ENCODE results near the gene LYRM9. TPM values are rescaled to one million over a fixed set of nuclear protein-coding genes. Genes with fewer than 3 reads are reported as not detected.
"Not testable (repeated sequence)": the region's sequence is repeated elsewhere in the genome, so short reads cannot be mapped to it uniquely, and the experiment has no call there.

The LYRM9 gene
- total RNA-seq, 5 donors from 2014 or later (not counting 1 experiment from before 2014, with no cell fraction given), result 11.7 to 19.2 (median 14.2) TPM

DNA sequence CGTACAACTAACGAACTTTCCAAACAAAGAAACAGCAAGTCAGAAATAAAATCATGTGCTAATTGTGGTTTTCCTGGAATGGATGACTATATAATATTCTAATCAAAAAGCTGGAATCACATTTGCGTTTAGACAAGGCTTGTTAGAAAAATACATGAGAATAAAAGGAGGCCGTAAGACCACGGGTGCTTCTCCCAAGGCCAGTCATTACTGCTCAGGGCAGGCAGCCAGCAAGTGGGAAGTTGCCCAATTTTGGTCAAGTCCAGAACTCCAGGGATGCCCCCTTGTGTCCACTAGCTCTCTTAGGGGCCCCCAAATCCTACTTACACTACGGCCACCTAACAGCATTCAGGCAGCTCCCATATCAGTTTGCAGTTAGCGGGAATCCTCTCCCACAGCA is 25.9 kb upstream of the LYRM9 start:
- Mint-ChIP-seq H3K36me3 (no peaks in the 10 kb centered on the region), H3K27ac (no peak overlapping the region), H3K27me3 (peaks cover 5 to 10% of the 10 kb centered on the region in 2 donors), H3K4me3 (no peak overlapping the region), H3K9me3 (no peaks in the 10 kb centered on the region), H3K4me1 (no peaks in the 10 kb centered on the region)
- Histone ChIP-seq H3K4me1 (ENCODE audit: control insufficient read depth in 1 of 2, extremely low read depth in 1 of 2, insufficient read depth in 2 of 2, low read length in 2 of 2) (no peaks in the 10 kb centered on the region), H3K9me3 (no peaks in the 10 kb centered on the region), H3K27ac (ENCODE audit: low read length) (no peak overlapping the region), H3K36me3 (ENCODE audit: control insufficient read depth in 2 of 2, extremely low read depth in 1 of 2, insufficient read depth in 1 of 2, low read length in 1 of 2) (no peaks in the 10 kb centered on the region), H3K4me3 (ENCODE audit: control insufficient read depth in 1 of 2, extremely low read depth in 1 of 2, low read length in 1 of 2) (no peak overlapping the region), H3K27me3 (replicated peaks in 1 of 2; ENCODE audit: control insufficient read depth in 2 of 2, extremely low read depth in 1 of 2, insufficient read depth in 2 of 2, low read length in 1 of 2) (peaks cover 0 to 13% of the 10 kb centered on the region in 2 experiments)
- no peak for ATAC-seq (replicated peaks in 1 of 4)
- no peak for DNase-seq
- CTCF ChIA-PET, result no interaction called here
- POLR2A ChIA-PET, result no interaction called here
- 100% methylated on average over 2 of the region's 7 CpGs for WGBS (ENCODE audit: insufficient coverage)

DNA sequence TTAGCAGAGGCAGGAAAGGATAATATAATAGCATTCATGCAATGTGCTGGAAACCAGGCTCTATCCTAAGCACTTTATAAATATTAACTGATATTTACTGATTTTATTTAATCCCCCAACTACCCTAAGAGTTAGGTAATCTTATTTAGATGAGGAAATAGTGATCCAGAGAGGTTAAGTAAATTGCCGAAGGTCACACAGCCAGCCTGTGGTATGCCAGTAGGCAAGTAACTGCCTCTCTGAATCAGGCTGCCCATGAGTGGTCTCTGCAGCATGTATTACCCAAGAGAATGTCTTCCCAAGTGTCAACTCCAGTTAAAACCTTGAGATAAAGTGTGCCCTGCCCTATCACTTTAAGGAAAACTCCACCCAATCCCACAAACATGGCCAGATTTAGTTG is 25.3 kb upstream of the LYRM9 start:
- Histone ChIP-seq H3K27ac (ENCODE audit: low read length) (no peak overlapping the region), H3K9me3 (no peaks in the 10 kb centered on the region), H3K36me3 (ENCODE audit: control insufficient read depth in 2 of 2, extremely low read depth in 1 of 2, insufficient read depth in 1 of 2, low read length in 1 of 2) (no peaks in the 10 kb centered on the region), H3K27me3 (replicated peaks in 1 of 2; ENCODE audit: control insufficient read depth in 2 of 2, extremely low read depth in 1 of 2, insufficient read depth in 2 of 2, low read length in 1 of 2) (peaks cover 0 to 19% of the 10 kb centered on the region in 2 experiments), H3K4me1 (ENCODE audit: control insufficient read depth in 1 of 2, extremely low read depth in 1 of 2, insufficient read depth in 2 of 2, low read length in 2 of 2) (no peaks in the 10 kb centered on the region), H3K4me3 (ENCODE audit: control insufficient read depth in 1 of 2, extremely low read depth in 1 of 2, low read length in 1 of 2) (no peak overlapping the region)
- no peak overlapping the region for H3K27ac Mint-ChIP-seq
- no peak overlapping the region for H3K4me3 Mint-ChIP-seq
- no peak for DNase-seq
- POLR2A ChIA-PET, result no interaction called here
- H3K27me3 Mint-ChIP-seq, result peaks cover 6 to 13% of the 10 kb centered on the region in 2 donors
- 100% methylated on average over 1 of the region's 1 CpG for WGBS (ENCODE audit: insufficient coverage)
- CTCF ChIA-PET, result no interaction called here
- ATAC-seq (replicated peaks in 1 of 4), result no peak
- H3K9me3 Mint-ChIP-seq, result no peaks in the 10 kb centered on the region
- H3K36me3 Mint-ChIP-seq, result no peaks in the 10 kb centered on the region
- no peaks in the 10 kb centered on the region for H3K4me1 Mint-ChIP-seq

DNA sequence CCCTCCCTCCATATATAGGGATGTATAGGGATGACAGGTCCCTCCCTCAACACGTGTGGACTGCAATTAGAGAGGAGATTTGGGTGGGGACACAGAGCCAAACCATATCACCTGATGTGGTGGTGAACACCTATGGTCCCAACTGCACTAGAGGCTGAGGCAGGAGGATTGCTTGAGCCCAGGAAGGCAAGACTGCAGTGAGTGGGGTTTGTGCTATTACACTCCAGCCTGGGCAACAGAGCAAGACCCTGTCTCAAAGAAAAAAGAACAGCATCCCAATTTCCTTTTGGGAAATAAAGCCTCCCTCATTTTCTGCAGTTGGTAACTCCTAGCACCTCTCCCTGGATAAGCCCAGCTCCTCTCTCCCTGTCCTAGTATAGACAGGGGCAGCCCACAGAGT is 23.8 kb upstream of the LYRM9 start:
- no CpG with 5 or more reads among the region's 1 CpG for WGBS (ENCODE audit: insufficient coverage)
- POLR2A ChIA-PET, result no interaction called here
- no peaks in the 10 kb centered on the region for H3K4me1 ChIP-seq (ENCODE audit: control insufficient read depth in 1 of 2, extremely low read depth in 1 of 2, insufficient read depth in 2 of 2, low read length in 2 of 2)
- Mint-ChIP-seq H3K4me1 (no peaks in the 10 kb centered on the region), H3K27ac (no peak overlapping the region), H3K4me3 (no peak overlapping the region), H3K36me3 (no peaks in the 10 kb centered on the region), H3K27me3 (peaks cover 9 to 16% of the 10 kb centered on the region in 2 donors), H3K9me3 (no peaks in the 10 kb centered on the region)
- ATAC-seq (replicated peaks in 1 of 4) (no peak), DNase-seq (no peak)
- peaks cover 0 to 19% of the 10 kb centered on the region in 2 experiments for H3K27me3 ChIP-seq (replicated peaks in 1 of 2; ENCODE audit: control insufficient read depth in 2 of 2, extremely low read depth in 1 of 2, insufficient read depth in 2 of 2, low read length in 1 of 2)
- no peaks in the 10 kb centered on the region for H3K36me3 ChIP-seq (ENCODE audit: control insufficient read depth in 2 of 2, extremely low read depth in 1 of 2, insufficient read depth in 1 of 2, low read length in 1 of 2)
- H3K9me3 ChIP-seq, result no peaks in the 10 kb centered on the region
- H3K4me3 ChIP-seq (ENCODE audit: control insufficient read depth in 1 of 2, extremely low read depth in 1 of 2, low read length in 1 of 2), result no peak overlapping the region
- H3K27ac ChIP-seq (ENCODE audit: low read length), result no peak overlapping the region
- CTCF ChIA-PET, result no interaction called here

DNA sequence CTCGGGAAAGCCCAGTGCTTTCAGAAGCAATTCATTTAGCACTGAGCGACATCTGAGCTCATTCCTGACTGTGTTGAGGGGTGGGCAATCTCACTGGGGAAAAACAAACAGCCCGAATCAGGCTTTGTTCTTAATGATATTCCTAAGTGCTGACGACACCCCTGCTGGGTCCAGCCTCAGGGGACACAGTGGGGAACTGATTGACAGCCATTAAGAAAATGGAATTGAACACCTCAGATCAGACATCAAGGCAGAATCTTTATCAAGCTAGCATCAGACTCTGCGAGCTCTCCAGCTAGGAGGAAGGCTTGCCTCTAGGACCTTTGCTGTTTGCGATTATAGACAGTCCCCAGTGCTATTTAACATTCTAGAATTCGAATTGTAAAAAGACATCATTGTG is 22.5 kb upstream of the LYRM9 start:
- no peak for ATAC-seq (replicated peaks in 1 of 4)
- Histone ChIP-seq H3K27me3 (replicated peaks in 1 of 2; ENCODE audit: control insufficient read depth in 2 of 2, extremely low read depth in 1 of 2, insufficient read depth in 2 of 2, low read length in 1 of 2) (peaks cover 0 to 15% of the 10 kb centered on the region in 2 experiments), H3K27ac (ENCODE audit: low read length) (no peak overlapping the region), H3K9me3 (no peaks in the 10 kb centered on the region), H3K36me3 (ENCODE audit: control insufficient read depth in 2 of 2, extremely low read depth in 1 of 2, insufficient read depth in 1 of 2, low read length in 1 of 2) (no peaks in the 10 kb centered on the region), H3K4me1 (ENCODE audit: control insufficient read depth in 1 of 2, extremely low read depth in 1 of 2, insufficient read depth in 2 of 2, low read length in 2 of 2) (no peaks in the 10 kb centered on the region), H3K4me3 (ENCODE audit: control insufficient read depth in 1 of 2, extremely low read depth in 1 of 2, low read length in 1 of 2) (no peak overlapping the region)
- DNase-seq, result no peak
- no peaks in the 10 kb centered on the region for H3K4me1 Mint-ChIP-seq
- no peak overlapping the region for H3K4me3 Mint-ChIP-seq
- POLR2A ChIA-PET, result no interaction called here
- H3K27ac Mint-ChIP-seq, result no peak overlapping the region
- no peaks in the 10 kb centered on the region for H3K9me3 Mint-ChIP-seq
- 84% methylated on average over 6 of the region's 7 CpGs for WGBS (ENCODE audit: insufficient coverage)
- CTCF ChIA-PET, result no interaction called here
- no peaks in the 10 kb centered on the region for H3K36me3 Mint-ChIP-seq
- peaks cover 9 to 16% of the 10 kb centered on the region in 2 donors for H3K27me3 Mint-ChIP-seq

DNA sequence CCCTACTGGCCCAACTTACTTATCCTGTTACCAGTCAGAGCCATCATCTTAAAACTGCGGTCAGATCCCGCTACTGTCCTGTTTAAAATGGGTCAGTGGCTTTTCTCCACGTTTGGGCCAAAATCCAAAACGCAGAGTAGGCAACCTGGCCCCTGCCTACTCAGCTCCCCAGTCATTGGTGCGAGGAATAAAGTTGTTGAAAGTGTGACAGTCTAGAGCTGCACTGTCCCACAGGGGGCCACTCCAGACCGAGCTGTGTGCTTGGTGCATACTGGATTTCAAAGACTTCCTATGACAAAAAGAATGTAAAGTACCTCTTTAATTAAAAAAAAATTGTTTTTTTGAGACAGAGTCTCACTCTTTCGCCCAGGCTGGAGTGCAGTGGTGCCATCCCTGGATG is 21.2 kb upstream of the LYRM9 start:
- no peaks in the 10 kb centered on the region for H3K9me3 ChIP-seq
- ChIA-PET CTCF (no interaction called here), POLR2A (no interaction called here)
- no peak overlapping the region for H3K27ac ChIP-seq (ENCODE audit: low read length)
- Mint-ChIP-seq H3K4me3 (no peak overlapping the region), H3K36me3 (no peaks in the 10 kb centered on the region), H3K27ac (no peak overlapping the region), H3K9me3 (no peaks in the 10 kb centered on the region), H3K27me3 (peaks cover 9 to 11% of the 10 kb centered on the region in 2 donors), H3K4me1 (no peaks in the 10 kb centered on the region)
- H3K4me3 ChIP-seq (ENCODE audit: control insufficient read depth in 1 of 2, extremely low read depth in 1 of 2, low read length in 1 of 2), result no peak overlapping the region
- no peaks in the 10 kb centered on the region for H3K36me3 ChIP-seq (ENCODE audit: control insufficient read depth in 2 of 2, extremely low read depth in 1 of 2, insufficient read depth in 1 of 2, low read length in 1 of 2)
- H3K4me1 ChIP-seq (ENCODE audit: control insufficient read depth in 1 of 2, extremely low read depth in 1 of 2, insufficient read depth in 2 of 2, low read length in 2 of 2), result no peaks in the 10 kb centered on the region
- ATAC-seq (replicated peaks in 1 of 4) (no peak), DNase-seq (no peak)
- peaks cover 0 to 15% of the 10 kb centered on the region in 2 experiments for H3K27me3 ChIP-seq (replicated peaks in 1 of 2; ENCODE audit: control insufficient read depth in 2 of 2, extremely low read depth in 1 of 2, insufficient read depth in 2 of 2, low read length in 1 of 2)
- WGBS (ENCODE audit: insufficient coverage), result 80% methylated on average over 1 of the region's 7 CpGs

DNA sequence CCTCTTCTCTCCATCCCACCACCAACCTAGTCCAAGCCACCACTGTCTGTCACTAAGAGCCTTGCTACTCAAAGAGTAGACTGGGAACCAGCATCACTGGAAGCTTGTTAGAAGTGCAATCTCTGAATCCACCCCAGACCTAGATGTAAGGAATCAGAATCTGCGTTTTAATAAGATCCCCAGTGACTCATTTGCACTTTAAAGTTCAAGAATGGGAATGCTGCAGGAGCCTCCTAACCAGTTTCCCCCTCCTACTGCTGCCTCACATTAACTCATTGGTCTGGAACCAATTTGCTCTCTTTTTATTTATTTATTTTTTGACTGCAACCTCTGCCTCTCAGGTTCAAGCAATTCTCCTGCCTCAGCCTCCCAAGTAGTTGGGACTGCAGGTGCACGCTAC is 19.8 kb upstream of the LYRM9 start:
- CTCF ChIA-PET, result no interaction called here
- H3K9me3 Mint-ChIP-seq, result no peaks in the 10 kb centered on the region
- H3K27ac Mint-ChIP-seq, result no peak overlapping the region

DNA sequence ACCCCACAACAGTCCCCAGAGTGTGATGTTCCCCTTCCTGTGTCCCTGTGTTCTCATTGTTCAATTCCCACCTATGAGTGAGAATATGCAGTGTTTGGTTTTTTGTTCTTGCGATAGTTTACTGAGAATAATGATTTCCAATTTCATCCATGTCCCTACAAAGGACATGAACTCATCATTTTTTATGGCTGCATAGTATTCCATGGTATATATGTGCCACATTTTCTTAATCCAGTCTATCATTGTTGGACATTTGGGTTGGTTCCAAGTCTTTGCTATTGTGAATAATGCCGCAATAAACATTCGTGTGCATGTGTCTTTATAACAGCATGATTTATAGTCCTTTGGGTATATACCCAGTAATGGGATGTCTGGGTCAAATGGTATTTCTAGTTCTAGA is 19.1 kb upstream of the LYRM9 start:
- POLR2A ChIA-PET; H3K36me3 ChIP-seq (ENCODE audit: control insufficient read depth in 2 of 2, extremely low read depth in 1 of 2, insufficient read depth in 1 of 2, low read length in 1 of 2); H3K4me3 Mint-ChIP-seq; CTCF ChIA-PET; H3K27ac Mint-ChIP-seq; H3K4me1 ChIP-seq (ENCODE audit: control insufficient read depth in 1 of 2, extremely low read depth in 1 of 2, insufficient read depth in 2 of 2, low read length in 2 of 2); H3K4me3 ChIP-seq (ENCODE audit: control insufficient read depth in 1 of 2, extremely low read depth in 1 of 2, low read length in 1 of 2); H3K36me3 Mint-ChIP-seq; H3K4me1 Mint-ChIP-seq; ATAC-seq (replicated peaks in 1 of 4); H3K9me3 Mint-ChIP-seq; H3K27ac ChIP-seq (ENCODE audit: low read length); H3K9me3 ChIP-seq; DNase-seq: not testable (repeated sequence)
- 100% methylated on average over 2 of the region's 3 CpGs for WGBS (ENCODE audit: insufficient coverage)
- H3K27me3 Mint-ChIP-seq, result peaks cover 5 to 12% of the 10 kb centered on the region in 2 donors
- H3K27me3 ChIP-seq (replicated peaks in 1 of 2; ENCODE audit: control insufficient read depth in 2 of 2, extremely low read depth in 1 of 2, insufficient read depth in 2 of 2, low read length in 1 of 2), result peaks cover 0 to 12% of the 10 kb centered on the region in 2 experiments

More for the DNA sequence above, 19.8 kb upstream of the LYRM9 start:
- Mint-ChIP-seq H3K36me3 (no peaks in the 10 kb centered on the region), H3K4me3 (no peak overlapping the region), H3K4me1 (no peaks in the 10 kb centered on the region), H3K27me3 (peaks cover 9 to 11% of the 10 kb centered on the region in 2 donors)
- POLR2A ChIA-PET, result no interaction called here
- H3K4me1 ChIP-seq (ENCODE audit: control insufficient read depth in 1 of 2, extremely low read depth in 1 of 2, insufficient read depth in 2 of 2, low read length in 2 of 2), result no peaks in the 10 kb centered on the region
- H3K4me3 ChIP-seq (ENCODE audit: control insufficient read depth in 1 of 2, extremely low read depth in 1 of 2, low read length in 1 of 2), result no peak overlapping the region
- no peaks in the 10 kb centered on the region for H3K36me3 ChIP-seq (ENCODE audit: control insufficient read depth in 2 of 2, extremely low read depth in 1 of 2, insufficient read depth in 1 of 2, low read length in 1 of 2)
- 86% methylated on average over 2 of the region's 2 CpGs for WGBS (ENCODE audit: insufficient coverage)
- ATAC-seq (replicated peaks in 1 of 4) (no peak), DNase-seq (no peak)
- H3K9me3 ChIP-seq, result no peaks in the 10 kb centered on the region
- H3K27ac ChIP-seq (ENCODE audit: low read length), result no peak overlapping the region
- H3K27me3 ChIP-seq (replicated peaks in 1 of 2; ENCODE audit: control insufficient read depth in 2 of 2, extremely low read depth in 1 of 2, insufficient read depth in 2 of 2, low read length in 1 of 2), result peaks cover 0 to 12% of the 10 kb centered on the region in 2 experiments

Measured in T-cell (primary cell).